GM19240 (cell line): ENCODE results near the gene WDR5.

Source experiments
- DNase-seq: peaks from one replicate; pipeline ENCODE4 v3.0.0; 2011; ENCODE audit warnings: low spot score; ENCODE audit not compliant: insufficient read length

The WDR5 gene

GRCh38 chr9:134173127-134174072 lies 37.5 kb downstream of the WDR5 start:
- no peak for DNase-seq

GRCh38 chr9:134174073-134174449 lies 38.2 kb downstream of the WDR5 start:
- DNase-seq = no peak

DNA sequence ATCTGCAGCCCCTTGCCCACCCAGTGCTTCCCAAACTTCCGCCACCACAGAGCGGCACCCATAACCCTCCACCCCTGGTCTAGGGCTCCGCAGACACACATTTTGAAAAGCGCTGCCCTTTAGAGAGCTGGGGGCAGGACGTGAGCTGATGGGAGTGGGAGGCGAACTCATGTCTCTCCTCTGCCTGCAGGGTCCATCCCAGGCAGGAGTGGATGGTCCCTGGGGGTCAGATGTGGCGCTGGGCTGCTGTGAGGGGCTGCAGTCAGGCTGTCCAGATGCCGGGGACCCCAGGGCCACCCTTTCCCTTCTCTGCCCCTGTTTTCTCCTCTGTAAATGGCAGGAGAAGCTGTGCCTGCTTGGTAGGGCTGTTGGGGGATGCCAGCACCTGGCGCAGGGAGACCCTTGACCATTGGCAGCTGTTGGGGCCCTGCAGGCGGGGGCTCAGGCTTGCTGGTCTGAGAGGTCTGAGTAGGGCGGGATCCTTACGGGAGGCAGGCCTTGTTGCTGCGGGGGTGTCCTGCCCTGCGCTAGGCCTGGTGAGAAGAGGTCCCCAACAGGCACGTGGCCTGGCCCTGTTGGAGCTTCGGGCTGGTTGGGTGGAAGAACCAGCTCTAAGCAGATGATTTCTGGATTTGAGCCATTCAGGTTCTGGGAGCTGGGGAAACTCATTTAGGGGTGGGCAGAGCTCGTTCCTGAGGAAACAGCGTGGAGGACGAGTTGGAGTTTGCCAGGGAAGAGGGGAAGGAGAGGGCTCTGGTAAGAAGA lies 38.8 kb downstream of the WDR5 start:
- no peak for DNase-seq

- no peak for DNase-seq
Measured at GRCh38 chr9:134175291-134175807, 39.5 kb downstream of the WDR5 start.

DNA sequence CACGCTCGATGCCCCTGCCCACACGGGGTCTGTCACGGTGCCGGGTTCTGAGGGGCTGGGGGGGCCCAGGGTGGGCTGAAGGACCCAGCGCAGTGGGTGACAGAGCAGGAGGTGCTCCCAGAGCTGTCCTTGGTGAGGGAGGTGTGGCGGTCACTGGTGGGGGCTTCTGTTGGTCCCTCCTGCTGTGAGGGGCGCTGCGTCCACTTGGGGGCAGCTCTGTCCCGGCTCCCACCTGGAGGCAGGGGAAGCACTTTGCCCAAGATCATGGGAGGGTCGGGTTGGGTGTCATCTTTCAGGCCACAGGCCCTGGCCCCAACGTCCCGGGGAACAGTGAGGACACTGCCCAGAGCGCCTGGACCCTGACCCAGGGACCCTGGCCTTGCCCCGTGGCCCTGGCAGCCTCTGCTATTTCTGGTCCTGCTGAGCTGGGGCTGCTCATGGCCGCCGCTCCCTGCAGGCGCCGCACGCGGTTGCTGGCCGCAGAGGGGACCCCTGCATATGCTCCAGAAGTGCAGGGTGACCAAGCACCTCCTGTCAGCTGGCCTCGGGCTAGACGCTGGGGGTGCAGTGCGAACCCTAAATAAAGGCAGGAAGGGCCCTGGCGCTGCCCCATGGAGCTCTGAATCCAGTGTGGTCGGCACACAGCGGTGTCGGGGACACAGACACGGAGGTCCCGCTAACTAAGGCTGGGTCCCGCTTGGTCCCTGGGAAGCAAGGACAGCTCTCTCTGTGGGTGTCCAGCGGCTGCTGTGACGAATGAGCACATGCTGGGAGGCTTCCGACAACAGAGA lies 40.1 kb downstream of the WDR5 start:
- no peak for DNase-seq

GRCh38 chr9:134176599-134176968 lies 40.7 kb downstream of the WDR5 start:
- DNase-seq = no peak

GRCh38 chr9:134177186-134177585 lies 41.3 kb downstream of the WDR5 start:
- no peak for DNase-seq

DNA sequence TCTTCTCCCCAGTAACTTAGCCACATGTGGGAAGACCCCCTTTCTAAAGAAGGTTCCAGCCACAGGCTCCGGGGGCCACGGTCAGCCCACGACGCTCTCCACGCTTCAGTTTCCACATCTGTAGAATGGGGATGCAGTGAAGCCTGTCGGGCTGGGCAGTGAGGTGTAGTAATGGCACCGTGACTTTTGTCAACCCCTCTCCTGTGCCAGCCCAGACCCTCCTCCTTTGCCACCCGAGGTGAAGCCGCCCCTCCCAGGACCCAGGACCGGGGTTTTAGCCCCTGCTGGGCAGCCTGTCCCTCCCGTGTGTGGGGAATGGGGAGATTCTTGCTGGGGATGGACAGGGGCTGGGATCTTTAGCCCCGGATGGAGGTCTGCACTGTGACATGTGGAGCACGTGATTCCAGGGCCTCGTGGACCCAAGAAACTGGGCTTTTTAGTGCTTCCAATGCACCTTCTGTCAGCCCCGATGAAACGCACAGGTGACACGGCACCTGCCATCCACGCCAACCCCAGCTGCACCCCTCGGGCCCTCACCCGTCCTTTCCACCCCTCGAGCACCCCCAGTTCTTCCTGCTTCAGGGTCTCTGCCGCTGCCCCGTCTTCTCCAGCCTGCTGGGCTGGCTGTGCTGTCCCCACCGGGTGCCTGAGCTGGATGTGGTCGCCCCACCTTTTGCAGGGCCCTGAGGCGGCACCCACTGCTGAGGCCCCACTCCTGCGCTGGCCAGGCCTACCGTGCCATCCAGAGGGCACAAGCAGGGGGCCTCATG lies 41.9 kb downstream of the WDR5 start:
- no peak for DNase-seq

DNA sequence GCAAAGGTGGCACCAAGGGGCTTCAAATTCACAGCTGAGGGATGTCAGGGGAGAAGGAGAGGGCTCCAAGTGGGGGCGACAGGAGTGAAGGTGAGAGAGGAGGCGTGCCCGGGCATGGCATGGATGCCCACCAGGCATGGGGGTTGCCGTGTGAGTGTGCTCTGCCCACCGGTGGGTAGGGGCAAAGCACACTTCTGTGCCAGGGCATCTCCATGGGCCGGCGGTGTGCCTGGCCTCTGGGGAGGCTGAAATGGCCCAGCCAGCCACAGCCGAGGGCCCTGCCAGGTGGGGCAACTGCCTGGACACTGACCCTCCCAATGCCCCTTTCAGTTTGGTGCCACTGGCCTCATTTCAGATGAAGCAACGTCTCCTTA lies 42.5 kb downstream of the WDR5 start:
- no peak for DNase-seq

DNA sequence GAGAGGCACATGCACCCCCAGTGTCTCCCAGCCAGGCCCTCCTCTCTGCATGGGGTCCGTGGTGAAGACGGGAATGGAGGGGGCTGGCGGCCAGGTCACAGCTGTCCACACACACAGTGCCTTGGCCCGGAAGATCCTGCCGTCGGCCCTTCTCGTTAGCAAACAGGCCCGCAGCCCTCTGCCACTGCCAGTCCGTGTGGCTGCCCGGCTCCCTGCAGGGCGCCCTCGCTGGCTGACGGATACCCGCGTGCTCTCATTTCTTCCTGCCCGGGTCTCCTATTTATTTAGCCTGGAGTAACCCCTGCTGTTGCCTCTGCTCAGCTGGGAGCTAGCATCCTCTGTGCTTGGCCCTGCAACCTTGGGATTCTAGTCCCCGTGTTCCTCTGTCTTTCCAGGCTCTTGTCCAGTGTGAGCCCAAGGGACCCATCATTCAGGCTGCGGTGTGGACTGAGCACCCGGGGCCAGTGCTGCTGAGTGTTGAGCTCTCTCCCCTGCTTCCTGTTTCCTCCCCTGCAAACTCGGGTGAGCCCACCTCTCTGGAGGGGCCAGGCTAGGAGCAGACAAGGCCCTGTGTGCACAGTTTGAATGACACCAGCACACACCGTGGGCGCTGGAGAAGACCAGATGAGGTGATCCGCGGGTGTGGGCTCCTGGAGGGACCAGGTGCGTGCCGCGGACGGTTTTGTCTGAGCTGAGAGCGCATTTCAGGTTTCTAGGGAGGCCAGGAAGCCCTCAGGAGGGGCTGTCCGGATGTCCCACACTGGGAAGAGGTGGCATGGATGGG lies 43.1 kb downstream of the WDR5 start:
- no peak for DNase-seq

DNA sequence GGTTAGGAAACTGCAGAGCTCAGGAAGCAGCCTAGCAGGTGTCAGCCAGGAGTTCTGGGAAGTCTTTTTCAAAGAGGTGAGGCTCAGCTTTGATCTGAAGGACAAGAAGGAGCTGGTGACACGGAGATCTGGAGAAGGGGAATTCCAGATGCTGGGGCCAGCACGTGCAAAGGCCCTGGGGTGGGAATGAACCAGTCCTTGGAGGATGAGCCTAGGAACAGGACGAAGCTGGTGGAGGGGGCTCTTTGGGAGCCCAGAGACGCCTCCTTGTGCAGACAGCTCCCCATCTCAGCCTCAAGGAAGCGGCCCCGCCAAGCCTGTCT lies 43.7 kb downstream of the WDR5 start:
- no peak for DNase-seq

DNA sequence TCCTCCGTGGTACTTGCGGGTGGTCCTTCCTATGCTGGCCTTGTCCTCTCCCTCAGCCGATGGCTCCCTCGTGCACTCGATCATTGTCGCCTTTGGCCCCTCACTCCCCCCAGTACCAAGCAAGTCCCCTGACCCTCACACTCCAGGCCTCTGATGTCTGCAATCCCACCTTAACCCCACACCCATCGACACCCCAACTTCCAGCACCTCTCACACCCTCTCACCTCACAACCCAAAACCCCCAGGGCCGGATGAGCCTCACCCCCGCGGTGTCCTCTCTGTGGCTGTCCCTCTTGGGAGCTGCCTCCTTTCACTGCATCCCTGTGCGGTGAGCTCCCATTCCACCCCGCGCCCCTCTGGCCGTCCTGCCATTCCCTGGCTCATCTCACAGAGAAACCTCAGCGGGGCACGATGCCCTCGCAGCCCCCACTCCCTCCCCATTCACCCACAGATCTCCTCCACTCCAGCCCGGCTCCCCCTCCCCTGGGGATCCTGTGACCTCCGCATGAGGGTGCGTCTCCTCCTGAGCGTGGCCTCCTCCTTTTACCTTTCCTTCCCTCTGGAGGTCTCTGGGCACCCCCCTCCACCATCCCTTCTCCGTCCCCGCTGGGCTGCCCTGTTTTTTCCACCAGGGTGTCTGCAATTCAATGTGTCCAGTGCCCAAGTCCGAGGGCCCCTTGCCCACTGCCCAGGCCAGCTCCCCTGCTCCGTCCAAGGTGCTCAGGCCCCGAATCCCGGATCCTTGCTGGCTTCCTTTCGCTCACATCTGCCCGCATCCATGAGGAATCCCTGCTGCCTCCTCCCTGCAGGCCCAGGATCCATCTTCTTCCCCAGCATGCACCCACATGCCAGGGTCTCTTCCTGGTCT lies 44.3 kb downstream of the WDR5 start:
- no peak for DNase-seq

DNA sequence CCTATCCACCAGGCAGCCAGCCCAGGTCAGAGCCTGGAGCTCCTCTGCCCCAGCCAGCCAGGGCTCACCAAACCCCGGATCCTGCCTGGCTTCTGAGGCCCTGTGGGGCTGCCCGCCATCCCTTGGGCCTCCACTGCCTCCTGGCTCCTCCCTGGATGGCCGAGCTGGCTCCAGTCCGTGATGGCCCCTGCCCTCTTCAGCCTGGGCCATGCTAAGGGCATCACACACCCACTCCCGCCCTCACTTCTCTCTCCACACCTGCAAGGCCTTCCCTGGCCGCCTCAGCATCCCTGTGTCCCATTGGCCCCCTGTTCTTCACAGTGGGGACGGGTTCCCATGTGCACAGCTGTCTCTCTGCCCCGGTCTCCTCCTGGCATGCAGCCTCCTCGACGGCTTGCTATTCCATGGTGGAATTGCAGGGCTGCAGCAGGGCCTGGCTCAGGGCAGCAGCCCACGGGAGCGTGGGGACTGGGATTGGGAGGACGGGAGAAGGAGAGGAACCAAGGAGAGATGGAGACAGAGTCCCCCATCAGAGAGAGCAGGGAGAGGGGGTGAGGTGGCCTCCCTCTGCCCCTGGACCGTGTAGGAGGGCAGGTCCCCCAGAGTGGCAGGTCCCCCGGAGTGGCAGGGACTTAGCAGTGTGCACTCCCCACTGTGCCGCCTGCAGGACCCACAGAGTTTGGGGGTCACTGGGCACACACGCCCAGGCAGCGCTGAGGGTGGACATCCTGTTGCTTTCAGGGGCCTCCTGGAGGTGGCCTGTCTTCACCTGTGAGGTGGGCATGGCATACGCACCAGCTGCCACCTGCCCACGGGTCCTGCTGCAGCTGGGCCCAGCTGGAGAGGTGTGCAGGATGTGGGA lies 45.1 kb downstream of the WDR5 start:
- no peak for DNase-seq

GRCh38 chr9:134181648-134182034 lies 45.8 kb downstream of the WDR5 start:
- DNase-seq = no peak

DNA sequence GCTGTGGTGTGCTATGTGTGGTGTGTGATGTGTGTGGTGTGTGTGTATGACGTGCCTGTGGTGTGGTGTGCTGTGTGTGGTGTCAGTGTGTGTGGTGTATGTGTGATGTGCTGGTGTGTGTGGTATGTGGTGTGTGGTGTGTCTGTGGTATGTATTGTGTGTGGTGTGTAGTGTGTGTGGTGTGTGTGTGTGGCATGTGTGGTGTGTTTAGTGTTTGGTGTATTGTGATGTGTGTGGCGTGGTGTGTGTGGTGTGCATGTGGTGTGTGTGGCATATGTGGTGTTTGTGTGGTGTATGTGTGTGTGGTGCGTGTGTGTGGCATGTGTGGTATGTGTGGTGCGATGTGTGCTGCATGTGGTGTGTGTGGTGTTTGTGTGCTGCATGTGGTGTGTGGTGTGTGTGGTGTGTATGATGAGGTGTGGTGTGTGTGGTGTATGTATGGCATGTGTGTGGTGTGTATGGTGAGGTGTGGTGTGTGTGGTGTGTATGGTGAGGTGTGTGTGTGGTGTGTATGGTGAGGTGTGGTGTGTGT lies 46.7 kb downstream of the WDR5 start:
- DNase-seq = no peak

DNA sequence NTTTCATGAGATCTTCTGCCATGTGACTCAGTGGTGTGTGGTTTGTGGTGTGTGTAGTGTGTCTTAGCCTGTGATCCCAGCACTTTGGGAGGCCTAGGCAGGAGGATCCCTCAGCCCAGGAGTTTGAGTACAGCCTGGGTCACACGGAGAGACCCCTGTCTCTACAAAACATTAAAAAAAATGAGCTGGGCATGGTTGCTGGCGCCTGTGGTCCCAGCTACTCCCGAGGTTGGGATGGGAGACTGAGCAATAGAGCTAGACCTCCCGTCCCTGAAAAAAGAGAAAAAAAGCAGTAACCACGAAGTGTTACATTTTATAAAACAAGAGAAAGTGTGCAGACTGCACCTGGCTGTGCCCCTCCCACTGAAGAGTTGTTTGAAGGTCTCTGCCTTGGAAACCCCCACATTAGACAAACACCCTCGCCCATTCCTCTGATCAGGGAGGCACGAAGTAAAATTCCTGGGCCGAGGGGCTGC lies 49.7 kb downstream of the WDR5 start:
- DNase-seq = no peak

DNA sequence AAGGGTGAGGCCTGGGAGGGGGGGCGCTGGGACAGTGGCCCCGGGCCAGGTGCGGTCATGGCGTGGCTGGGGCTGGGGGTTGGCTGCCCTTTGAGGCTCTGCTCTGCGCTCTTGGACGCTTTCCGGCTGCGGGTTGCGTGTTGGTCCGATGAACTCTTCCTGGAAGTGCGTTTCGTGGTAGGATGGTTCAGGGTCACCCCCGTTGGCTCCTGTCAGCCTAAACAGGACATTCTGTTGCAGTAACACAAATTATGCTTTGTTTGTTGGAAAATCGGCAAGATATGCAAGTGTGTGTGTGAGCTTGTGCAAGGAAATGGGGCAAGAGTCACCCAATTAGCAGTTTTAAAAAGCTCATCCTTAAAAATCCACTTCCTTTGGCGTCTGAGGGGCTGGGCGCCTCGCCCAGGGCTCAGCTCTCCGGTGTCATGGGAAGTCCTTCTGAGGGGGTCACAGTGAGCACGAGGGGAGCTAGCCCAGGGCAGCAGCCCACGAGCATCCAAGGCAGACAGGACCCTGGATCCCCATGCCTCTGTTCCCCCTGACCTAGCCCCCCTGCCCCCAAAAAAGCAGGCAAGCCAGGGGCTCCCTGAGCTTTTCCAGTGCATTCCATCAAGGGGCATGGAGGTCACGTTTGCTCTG lies 50.7 kb downstream of the WDR5 start:
- DNase-seq = no peak
